K562 (cell line): ENCODE measurements around the gene TICAM1. TPM values are rescaled to one million over a fixed set of nuclear protein-coding genes. Genes with fewer than 3 reads are reported as not detected.

ENCODE experiments used
- ARNT ChIP-seq, 2 experiments: fragments of 450-650 bp; IDR thresholded peaks; 2 replicates each; pipeline ENCODE4 v1.6.1; 2016; ENCODE audit warnings: mild to moderate bottlenecking in 1 of 2
- BMI1 ChIP-seq: fragments of 150-350 bp; IDR thresholded peaks from 2 replicates; pipeline ENCODE4 v1.6.1; 2014; ENCODE audit warnings: low read length
- HDAC1 ChIP-seq, 2 experiments: fragments of 450-650 bp; IDR thresholded peaks; 2 replicates each; pipeline ENCODE4 v1.6.1; 2016 to 2017; ENCODE audit warnings: inconsistent platforms in 1 of 2, mild to moderate bottlenecking in 1 of 2, moderate library complexity in 1 of 2
- HEY1 ChIP-seq: fragments of 250-450 bp; sonication (Bioruptor Pico); IDR thresholded peaks from 2 replicates; pipeline ENCODE4 v1.5.0; 2020; ENCODE audit warnings: mild to moderate bottlenecking, moderate library complexity, borderline replicate concordance
- LARP7 ChIP-seq: fragments of 450-650 bp; IDR thresholded peaks from 2 replicates; pipeline ENCODE4 v1.6.1; 2016
- PHB2 ChIP-seq: fragments of 450-650 bp; IDR thresholded peaks from 2 replicates; pipeline ENCODE4 v1.6.1; 2017; ENCODE audit warnings: low read depth
- PHF21A ChIP-seq: fragments of 450-650 bp; IDR thresholded peaks from 2 replicates; pipeline ENCODE4 v1.6.1; 2017; ENCODE audit warnings: low read depth, borderline replicate concordance
- SMARCE1 ChIP-seq: fragments of 450-650 bp; IDR thresholded peaks from 2 replicates; pipeline ENCODE4 v1.7.1; 2016; ENCODE audit warnings: mild to moderate bottlenecking
- TBL1XR1 ChIP-seq, 2 experiments: IDR thresholded peaks; 2 replicates each; pipeline ENCODE4 v1.6.1; 2012; ENCODE audit warnings: improper control_type of control experiment in 2 of 2, low read length in 2 of 2, mild to moderate bottlenecking in 1 of 2
- TRIM24 ChIP-seq, 2 experiments: fragments of 450-650 bp; IDR thresholded peaks; 2 replicates each; pipeline ENCODE4 v1.6.1; 2016
- TRIM28 ChIP-seq: fragments of 450-650 bp; IDR thresholded peaks from 2 replicates; pipeline ENCODE4 v1.6.1; 2017
- ZNF263 ChIP-seq: sonication (generic); formaldehyde crosslinking; IDR thresholded peaks from 2 replicates; pipeline ENCODE4 v1.8.0; 2022; ENCODE audit warnings: mild to moderate bottlenecking, missing genetic modification reagents, borderline replicate concordance
- polyA plus RNA-seq, 8 experiments: library from polyadenylated mRNA; depleted of rRNA in 4 of 8; stranded (reverse) in 5 of 8; unstranded in 3 of 8; fragments of >200 nt; fragmentation: Nextera tagmentation in 2 of 8; fragmentation: Illumina TruSeq in 1 of 8; extraction: Ambion mirVana in 2 of 8; extraction: Trizol in 1 of 8; gene quantifications; 2 replicates each; pipeline versions ENCODE4 v1.2.1 to v1.2.3, GENCODE V29; 2011 to 2014; ENCODE audit warnings: inconsistent platforms in 1 of 8, missing spikeins in 1 of 8
- total RNA-seq, 7 experiments: library from RNA; depleted of rRNA in 6 of 7; stranded (reverse); fragments of >200 nt in 6 of 7; fragmentation: Illumina TruSeq in 2 of 7; extraction: Trizol in 2 of 7; gene quantifications; 2 replicates each; pipeline versions ENCODE4 v1.2.1 to v1.2.3, GENCODE V29; 2011 to 2021; ENCODE audit warnings: low replicate concordance in 1 of 7
- TF ChIP-seq, protein P1 (sequence below): sonication (generic); formaldehyde crosslinking; IDR thresholded peaks from 2 replicates; pipeline ENCODE4 v1.9.0; 2022; ENCODE audit warnings: mild to moderate bottlenecking, missing genetic modification reagents
- TF ChIP-seq, protein P2 (sequence below): fragments of 200-800 bp; sonication (Bioruptor generic); IDR thresholded peaks from 2 replicates; pipeline ENCODE4 v1.6.1; 2017; ENCODE audit warnings: missing genetic modification characterization, missing compliant biosample characterization
- TF ChIP-seq, protein P3 (sequence below): fragments of 450-650 bp; IDR thresholded peaks from 2 replicates; pipeline ENCODE4 v1.7.0; 2016; ENCODE audit warnings: borderline replicate concordance
- TF ChIP-seq, protein P4 (sequence below): fragments of 450-650 bp; IDR thresholded peaks from 2 replicates; pipeline ENCODE4 v1.6.1; 2016; ENCODE audit warnings: low read depth

Gene TICAM1
- total and polyA plus RNA-seq, 9 of the 15 experiments (the other 6 are each of a cell fraction or from before 2014, with no cell fraction given), result 0.07 to 11.6 (median 1.5) TPM

DNA sequence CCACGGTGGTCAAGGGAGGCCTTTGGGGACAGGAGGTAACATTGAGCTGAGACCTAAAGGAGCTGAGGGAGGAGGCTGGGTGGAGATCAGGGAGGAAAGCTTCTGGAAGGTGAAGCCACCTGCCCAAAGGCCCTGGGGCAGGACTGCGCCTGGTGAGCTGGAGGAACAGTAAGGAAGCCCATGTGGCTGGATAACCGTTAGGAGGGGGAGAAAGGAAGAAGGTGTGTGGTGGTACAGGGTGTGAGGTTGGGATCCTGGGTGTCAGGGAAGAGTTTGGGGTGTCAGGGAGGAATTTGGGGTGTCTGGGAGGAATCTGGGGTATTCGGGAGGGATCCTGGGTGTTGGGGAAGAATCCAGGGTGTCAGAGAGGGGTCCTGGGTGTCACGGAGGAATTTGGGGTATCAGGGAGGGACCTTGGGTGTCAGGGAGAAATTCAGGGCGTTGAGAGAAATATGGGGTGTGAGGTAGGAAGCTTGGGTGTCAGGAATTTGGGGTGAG, 695 bp downstream of the TICAM1 start (continued):
- TF ChIP-seq HDAC1 (IDR thresholded peaks at IDR 0.05), result peak in 1 of 2 experiments; percentile 61; a peak in 2 of 4 replicates
- TF ChIP-seq, protein P1, sequence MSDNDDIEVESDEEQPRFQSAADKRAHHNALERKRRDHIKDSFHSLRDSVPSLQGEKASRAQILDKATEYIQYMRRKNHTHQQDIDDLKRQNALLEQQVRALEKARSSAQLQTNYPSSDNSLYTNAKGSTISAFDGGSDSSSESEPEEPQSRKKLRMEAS (CRISPR knock-in tag), result peak; percentile 41
- TF ChIP-seq, protein P2, sequence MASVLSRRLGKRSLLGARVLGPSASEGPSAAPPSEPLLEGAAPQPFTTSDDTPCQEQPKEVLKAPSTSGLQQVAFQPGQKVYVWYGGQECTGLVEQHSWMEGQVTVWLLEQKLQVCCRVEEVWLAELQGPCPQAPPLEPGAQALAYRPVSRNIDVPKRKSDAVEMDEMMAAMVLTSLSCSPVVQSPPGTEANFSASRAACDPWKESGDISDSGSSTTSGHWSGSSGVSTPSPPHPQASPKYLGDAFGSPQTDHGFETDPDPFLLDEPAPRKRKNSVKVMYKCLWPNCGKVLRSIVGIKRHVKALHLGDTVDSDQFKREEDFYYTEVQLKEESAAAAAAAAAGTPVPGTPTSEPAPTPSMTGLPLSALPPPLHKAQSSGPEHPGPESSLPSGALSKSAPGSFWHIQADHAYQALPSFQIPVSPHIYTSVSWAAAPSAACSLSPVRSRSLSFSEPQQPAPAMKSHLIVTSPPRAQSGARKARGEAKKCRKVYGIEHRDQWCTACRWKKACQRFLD (CRISPR knock-in tag), result no peak
- peak in 1 of 2 experiments; percentile 65; a peak in 3 of 4 replicates for TF ChIP-seq TRIM24 (IDR thresholded peaks at IDR 0.05)
- peak; percentile 24; the same call in 1 of the 2 replicates for TF ChIP-seq TRIM28
- TF ChIP-seq BMI1, result no peak
- TF ChIP-seq LARP7, result peak; percentile 91
- TF ChIP-seq HEY1 (CRISPR knock-in tag), result no peak
- TF ChIP-seq TBL1XR1 (IDR thresholded peaks at IDR 0.05; ENCODE audit: low read length in 2 of 2), result 0 out of 4 replicates have a peak, but pooled peaks of 1 of the 2 experiments have one; percentile 9
- TF ChIP-seq, protein P3, sequence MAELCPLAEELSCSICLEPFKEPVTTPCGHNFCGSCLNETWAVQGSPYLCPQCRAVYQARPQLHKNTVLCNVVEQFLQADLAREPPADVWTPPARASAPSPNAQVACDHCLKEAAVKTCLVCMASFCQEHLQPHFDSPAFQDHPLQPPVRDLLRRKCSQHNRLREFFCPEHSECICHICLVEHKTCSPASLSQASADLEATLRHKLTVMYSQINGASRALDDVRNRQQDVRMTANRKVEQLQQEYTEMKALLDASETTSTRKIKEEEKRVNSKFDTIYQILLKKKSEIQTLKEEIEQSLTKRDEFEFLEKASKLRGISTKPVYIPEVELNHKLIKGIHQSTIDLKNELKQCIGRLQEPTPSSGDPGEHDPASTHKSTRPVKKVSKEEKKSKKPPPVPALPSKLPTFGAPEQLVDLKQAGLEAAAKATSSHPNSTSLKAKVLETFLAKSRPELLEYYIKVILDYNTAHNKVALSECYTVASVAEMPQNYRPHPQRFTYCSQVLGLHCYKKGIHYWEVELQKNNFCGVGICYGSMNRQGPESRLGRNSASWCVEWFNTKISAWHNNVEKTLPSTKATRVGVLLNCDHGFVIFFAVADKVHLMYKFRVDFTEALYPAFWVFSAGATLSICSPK, result 0 out of 2 replicates have a peak, but pooled peaks have one; percentile 59
- 0 out of 4 replicates have a peak, but pooled peaks of 1 of the 2 experiments have one; percentile 43 for TF ChIP-seq ARNT (IDR thresholded peaks at IDR 0.05)
- peak; percentile 43; the same call in 1 of the 2 replicates for TF ChIP-seq PHB2
- 0 out of 2 replicates have a peak, but pooled peaks have one; percentile 18 for TF ChIP-seq PHF21A
- TF ChIP-seq, protein P4, sequence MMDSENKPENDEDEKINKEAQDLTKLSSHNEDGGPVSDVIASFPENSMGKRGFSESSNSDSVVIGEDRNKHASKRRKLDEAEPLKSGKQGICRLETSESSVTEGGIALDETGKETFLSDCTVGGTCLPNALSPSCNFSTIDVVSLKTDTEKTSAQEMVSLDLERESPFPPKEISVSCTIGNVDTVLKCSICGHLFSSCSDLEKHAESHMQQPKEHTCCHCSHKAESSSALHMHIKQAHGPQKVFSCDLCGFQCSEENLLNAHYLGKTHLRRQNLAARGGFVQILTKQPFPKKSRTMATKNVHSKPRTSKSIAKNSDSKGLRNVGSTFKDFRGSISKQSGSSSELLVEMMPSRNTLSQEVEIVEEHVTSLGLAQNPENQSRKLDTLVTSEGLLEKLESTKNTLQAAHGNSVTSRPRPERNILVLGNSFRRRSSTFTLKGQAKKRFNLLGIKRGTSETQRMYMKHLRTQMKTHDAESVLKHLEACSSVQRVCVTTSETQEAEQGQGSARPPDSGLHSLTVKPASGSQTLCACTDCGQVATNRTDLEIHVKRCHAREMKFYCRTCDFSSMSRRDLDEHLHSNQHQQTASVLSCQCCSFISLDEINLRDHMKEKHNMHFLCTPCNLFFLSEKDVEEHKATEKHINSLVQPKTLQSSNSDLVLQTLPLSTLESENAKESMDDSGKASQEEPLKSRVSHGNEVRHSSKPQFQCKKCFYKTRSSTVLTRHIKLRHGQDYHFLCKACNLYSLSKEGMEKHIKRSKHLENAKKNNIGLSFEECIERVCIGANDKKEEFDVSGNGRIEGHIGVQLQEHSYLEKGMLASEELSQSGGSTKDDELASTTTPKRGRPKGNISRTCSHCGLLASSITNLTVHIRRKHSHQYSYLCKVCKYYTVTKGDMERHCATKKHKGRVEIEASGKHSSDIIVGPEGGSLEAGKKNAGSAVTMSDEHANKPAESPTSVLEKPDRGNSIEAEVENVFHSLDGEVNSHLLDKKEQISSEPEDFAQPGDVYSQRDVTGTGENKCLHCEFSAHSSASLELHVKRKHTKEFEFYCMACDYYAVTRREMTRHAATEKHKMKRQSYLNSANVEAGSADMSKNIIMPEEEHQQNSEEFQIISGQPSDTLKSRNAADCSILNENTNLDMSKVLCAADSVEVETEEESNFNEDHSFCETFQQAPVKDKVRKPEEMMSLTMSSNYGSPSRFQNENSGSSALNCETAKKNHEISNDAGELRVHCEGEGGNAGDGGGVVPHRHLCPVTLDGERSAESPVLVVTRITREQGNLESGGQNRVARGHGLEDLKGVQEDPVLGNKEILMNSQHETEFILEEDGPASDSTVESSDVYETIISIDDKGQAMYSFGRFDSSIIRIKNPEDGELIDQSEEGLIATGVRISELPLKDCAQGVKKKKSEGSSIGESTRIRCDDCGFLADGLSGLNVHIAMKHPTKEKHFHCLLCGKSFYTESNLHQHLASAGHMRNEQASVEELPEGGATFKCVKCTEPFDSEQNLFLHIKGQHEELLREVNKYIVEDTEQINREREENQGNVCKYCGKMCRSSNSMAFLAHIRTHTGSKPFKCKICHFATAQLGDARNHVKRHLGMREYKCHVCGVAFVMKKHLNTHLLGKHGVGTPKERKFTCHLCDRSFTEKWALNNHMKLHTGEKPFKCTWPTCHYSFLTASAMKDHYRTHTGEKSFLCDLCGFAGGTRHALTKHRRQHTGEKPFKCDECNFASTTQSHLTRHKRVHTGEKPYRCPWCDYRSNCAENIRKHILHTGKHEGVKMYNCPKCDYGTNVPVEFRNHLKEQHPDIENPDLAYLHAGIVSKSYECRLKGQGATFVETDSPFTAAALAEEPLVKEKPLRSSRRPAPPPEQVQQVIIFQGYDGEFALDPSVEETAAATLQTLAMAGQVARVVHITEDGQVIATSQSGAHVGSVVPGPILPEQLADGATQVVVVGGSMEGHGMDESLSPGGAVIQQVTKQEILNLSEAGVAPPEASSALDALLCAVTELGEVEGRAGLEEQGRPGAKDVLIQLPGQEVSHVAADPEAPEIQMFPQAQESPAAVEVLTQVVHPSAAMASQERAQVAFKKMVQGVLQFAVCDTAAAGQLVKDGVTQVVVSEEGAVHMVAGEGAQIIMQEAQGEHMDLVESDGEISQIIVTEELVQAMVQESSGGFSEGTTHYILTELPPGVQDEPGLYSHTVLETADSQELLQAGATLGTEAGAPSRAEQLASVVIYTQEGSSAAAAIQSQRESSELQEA, result peak; percentile 51; the same call in 1 of the 2 replicates
- 0 out of 2 replicates have a peak, but pooled peaks have one; percentile 19 for TF ChIP-seq SMARCE1
- peak; percentile 62; the same call in 1 of the 2 replicates for TF ChIP-seq ZNF263 (CRISPR knock-in tag)
